ENCODE data around the gene RTF1. TPM values are rescaled to one million over a fixed set of nuclear protein-coding genes. Genes with fewer than 3 reads are reported as not detected.
"Not testable (repeated sequence)": the region's sequence is repeated elsewhere in the genome, so short reads cannot be mapped to it uniquely, and the experiment has no call there.

RTF1 gene
- total RNA-seq, 3 donors from 2014 or later, result 33.1 to 49.0 (median 34.2) TPM

DNA sequence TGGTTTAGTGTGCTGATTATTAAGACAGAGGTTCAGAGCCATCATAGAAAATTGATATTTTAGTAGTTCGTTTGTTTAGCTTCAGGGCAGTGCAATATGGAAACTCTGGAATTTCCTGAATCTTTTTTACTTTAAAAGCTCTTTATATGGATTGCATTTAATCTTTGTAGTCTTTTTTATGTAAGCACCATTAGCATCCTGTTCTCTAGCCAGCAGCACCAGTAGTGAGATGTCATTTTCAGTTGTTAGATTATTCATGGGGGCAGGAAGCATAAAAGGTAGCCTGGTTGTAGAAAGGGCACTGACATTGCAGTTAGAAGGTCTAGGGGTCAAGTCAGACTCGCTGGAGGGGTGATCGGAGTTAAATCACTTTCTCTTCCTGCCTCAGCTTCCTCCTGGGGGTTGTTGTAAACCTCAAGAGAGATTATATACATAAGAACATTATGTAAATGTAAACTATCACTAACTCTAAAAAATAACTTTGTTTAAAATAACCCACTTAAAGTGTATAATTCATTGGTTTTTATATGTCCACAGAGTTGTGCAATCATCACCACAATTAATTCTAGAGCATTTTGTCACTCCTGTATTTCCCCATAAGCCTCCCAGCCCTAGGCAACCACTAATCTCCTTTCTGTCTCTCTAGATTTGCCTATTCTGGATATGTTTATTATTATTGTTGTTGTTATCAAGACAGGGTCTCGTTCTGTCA lies 45.3 kb downstream of the RTF1 start:
- Histone ChIP-seq H3K4me3 (no peak overlapping the region), H3K4me1 (no peaks in the 10 kb centered on the region), H3K9me3 (no peaks in the 10 kb centered on the region), H3K36me3 (peaks cover 5% of the 10 kb centered on the region), H3K27ac (no peak overlapping the region), H3K27me3 (no peaks in the 10 kb centered on the region)
- TF ChIP-seq POLR2AphosphoS5 (IDR thresholded peaks at IDR 0.05), result no peak
- TF ChIP-seq POLR2A (IDR thresholded peaks at IDR 0.05), result no peak
- TF ChIP-seq, protein P1, sequence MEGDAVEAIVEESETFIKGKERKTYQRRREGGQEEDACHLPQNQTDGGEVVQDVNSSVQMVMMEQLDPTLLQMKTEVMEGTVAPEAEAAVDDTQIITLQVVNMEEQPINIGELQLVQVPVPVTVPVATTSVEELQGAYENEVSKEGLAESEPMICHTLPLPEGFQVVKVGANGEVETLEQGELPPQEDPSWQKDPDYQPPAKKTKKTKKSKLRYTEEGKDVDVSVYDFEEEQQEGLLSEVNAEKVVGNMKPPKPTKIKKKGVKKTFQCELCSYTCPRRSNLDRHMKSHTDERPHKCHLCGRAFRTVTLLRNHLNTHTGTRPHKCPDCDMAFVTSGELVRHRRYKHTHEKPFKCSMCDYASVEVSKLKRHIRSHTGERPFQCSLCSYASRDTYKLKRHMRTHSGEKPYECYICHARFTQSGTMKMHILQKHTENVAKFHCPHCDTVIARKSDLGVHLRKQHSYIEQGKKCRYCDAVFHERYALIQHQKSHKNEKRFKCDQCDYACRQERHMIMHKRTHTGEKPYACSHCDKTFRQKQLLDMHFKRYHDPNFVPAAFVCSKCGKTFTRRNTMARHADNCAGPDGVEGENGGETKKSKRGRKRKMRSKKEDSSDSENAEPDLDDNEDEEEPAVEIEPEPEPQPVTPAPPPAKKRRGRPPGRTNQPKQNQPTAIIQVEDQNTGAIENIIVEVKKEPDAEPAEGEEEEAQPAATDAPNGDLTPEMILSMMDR (IDR thresholded peaks at IDR 0.05), result no peak
- no peak for DNase-seq (ENCODE audit: low spot score in 2 of 2)
- intact Hi-C loops (cut with DNase I; ENCODE audit: low total_unique reads), result no loop called here

DNA sequence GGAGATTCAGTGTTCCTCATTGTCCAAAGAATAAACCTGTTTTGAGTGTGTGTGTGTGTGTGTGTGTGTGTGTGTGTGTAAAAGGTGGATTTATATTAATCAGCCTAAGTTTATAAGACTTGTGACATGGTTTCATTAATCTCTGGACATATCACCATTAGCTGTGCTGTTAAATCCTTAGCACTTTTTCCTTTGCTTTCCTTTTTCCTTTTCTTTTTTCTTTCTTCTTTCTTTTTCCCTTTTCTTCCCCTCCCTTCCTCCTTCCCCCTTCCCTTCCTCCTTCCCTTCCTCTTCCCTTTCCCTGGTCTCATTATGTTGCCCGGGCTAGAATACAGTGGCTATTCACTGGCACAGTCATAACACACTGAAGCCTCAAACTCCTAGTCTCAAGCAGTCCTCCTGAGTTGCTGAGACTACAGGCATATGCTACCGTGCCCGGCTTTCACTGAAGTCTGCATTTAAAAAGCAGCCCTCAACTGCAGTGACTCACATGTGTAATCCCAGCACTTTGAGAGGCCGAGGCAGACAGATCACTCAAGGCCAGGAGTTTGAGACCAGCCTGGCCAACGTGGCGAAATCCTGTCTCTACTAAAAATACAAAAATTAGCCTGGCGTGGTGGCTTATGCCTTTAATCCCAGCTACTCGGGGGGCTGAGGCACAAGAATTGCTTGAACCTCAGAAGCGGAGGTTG lies 48.1 kb downstream of the RTF1 start:
- Histone ChIP-seq H3K4me1 (no peaks in the 10 kb centered on the region), H3K27me3 (no peaks in the 10 kb centered on the region), H3K36me3 (no peaks in the 10 kb centered on the region), H3K9me3 (no peaks in the 10 kb centered on the region), H3K27ac (no peak overlapping the region), H3K4me3 (no peak overlapping the region)
- TF ChIP-seq POLR2AphosphoS5 (IDR thresholded peaks at IDR 0.05), result no peak
- no peak for TF ChIP-seq POLR2A (IDR thresholded peaks at IDR 0.05)
- TF ChIP-seq, protein P1 (IDR thresholded peaks at IDR 0.05), result no peak
- no peak for DNase-seq (ENCODE audit: low spot score in 2 of 2)
- intact Hi-C loops (cut with DNase I; ENCODE audit: low total_unique reads), result no loop called here

DNA sequence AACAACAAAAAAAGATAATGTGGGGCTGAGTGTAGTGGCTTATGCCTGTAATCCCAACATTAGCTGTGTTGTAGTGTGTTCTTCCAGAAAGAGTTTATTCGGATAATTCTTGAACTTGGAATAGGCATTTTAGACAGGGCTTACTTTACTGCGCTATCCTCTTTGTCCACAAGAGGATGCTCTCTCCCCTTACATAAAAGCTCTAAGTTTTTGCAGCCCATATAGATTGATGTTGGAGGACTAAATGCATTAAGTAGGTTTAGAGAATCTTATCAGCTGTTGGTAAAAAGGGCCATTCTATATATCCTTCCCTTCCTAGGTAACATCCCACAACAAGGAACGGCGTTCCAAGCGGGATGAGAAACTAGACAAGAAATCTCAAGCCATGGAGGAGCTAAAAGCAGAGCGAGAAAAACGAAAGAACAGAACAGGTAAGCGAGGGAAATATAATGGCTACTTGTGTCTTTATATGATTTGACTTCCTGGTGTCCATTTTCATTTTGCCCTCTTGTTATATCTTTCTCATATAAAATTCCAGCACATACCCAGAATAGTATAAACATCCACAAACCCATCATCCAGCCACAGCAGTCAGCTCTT lies 49.0 kb downstream of the RTF1 start:
- Histone ChIP-seq H3K36me3 (no peaks in the 10 kb centered on the region), H3K27me3 (no peaks in the 10 kb centered on the region), H3K27ac (no peak overlapping the region), H3K9me3 (no peaks in the 10 kb centered on the region), H3K4me3 (no peak overlapping the region), H3K4me1 (no peaks in the 10 kb centered on the region)
- TF ChIP-seq, protein P1 (IDR thresholded peaks at IDR 0.05), result peak; percentile 25 to 75 (median 69)
- TF ChIP-seq POLR2AphosphoS5 (IDR thresholded peaks at IDR 0.05) (no peak), POLR2A (IDR thresholded peaks at IDR 0.05) (no peak)
- intact Hi-C loops (cut with DNase I; ENCODE audit: low total_unique reads), result no loop called here
- DNase-seq (ENCODE audit: low spot score in 2 of 2), result no peak

DNA sequence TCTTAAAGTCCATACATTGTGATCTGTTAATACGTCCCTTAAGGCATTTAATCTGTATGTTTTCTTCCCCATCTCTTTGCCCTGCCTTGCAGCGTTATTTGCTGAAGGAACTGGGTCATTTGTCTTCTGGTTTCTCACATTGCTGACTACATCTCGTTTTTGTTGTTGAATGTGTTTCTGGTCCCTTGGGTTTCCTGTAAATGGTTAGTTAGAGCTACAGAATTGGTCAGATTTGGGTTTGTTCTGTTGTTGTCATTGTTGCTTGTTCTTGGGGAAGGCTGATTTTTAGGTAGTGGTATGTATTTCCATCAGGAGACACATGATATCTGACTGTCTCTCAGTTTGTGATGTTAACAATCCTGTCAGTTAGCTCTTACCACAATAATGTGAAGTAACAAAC lies 49.8 kb downstream of the RTF1 start:
- Histone ChIP-seq H3K27ac (no peak overlapping the region), H3K4me1 (no peaks in the 10 kb centered on the region), H3K27me3 (no peaks in the 10 kb centered on the region), H3K4me3 (no peak overlapping the region), H3K9me3 (no peaks in the 10 kb centered on the region), H3K36me3 (no peaks in the 10 kb centered on the region)
- DNase-seq (ENCODE audit: low spot score in 2 of 2), result no peak
- TF ChIP-seq, protein P1 (IDR thresholded peaks at IDR 0.05), result no peak
- TF ChIP-seq POLR2A (IDR thresholded peaks at IDR 0.05), result no peak
- TF ChIP-seq POLR2AphosphoS5 (IDR thresholded peaks at IDR 0.05), result no peak
- intact Hi-C loops (cut with DNase I; ENCODE audit: low total_unique reads), result no loop called here

DNA sequence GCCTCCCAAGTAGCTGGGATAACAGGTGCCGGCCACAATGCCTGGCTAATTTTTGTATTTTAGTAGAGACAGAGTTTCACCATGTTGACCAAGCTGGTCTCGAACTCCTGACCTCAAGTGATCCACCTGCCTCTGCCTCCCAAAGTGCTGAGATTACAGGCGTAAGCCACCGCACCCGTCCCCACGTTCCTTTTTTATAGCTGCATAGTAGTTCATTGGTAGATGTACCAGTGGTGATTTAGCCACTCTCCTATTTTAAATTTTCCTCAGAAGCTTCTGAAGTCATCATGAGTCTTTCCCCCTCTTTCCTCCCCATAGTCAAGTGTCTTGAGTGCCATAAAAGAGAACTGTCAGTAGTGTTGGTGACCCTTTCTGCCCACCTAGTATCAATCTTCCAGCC lies 52.7 kb downstream of the RTF1 start:
- H3K4me1 ChIP-seq; H3K4me3 ChIP-seq; DNase-seq (ENCODE audit: low spot score in 2 of 2); H3K9me3 ChIP-seq; H3K27ac ChIP-seq; H3K36me3 ChIP-seq; intact Hi-C loops (cut with DNase I; ENCODE audit: low total_unique reads); H3K27me3 ChIP-seq: not testable (repeated sequence)

All from breast epithelium (tissue), 4 donors.